GM23338 (cell line): ENCODE measurements around the gene RAB31. TPM values are rescaled to one million over a fixed set of nuclear protein-coding genes. Genes with fewer than 3 reads are reported as not detected.
A peak's percentile ranks its signal among the peaks of the same experiment; 100 is the strongest.
"Not testable (repeated sequence)": the region's sequence is repeated elsewhere in the genome, so short reads cannot be mapped to it uniquely, and the experiment has no call there.

ENCODE experiments used
- ATAC-seq: fragments of 200-7000 bp; cut with Tn5 transposase; 3 replicates; pipeline ENCODE4 v1.9.1; 2020
- DNase-seq: peaks from one replicate; pipeline ENCODE4 v3.0.0-alpha.2; 2015; ENCODE audit warnings: low spot score
- H2AFZ ChIP-seq: fragments of 200-600 bp; sonication (generic); 2 replicates; pipeline ENCODE4 v1.8.0; 2016; ENCODE audit warnings: antibody characterized with exemption, mild to moderate bottlenecking, moderate library complexity
- H3F3A ChIP-seq: fragments of 200-600 bp; sonication (generic); replicated peaks from 2 replicates; pipeline ENCODE4 v1.8.0; 2017; ENCODE audit warnings: antibody characterized with exemption, mixed run types, low read depth
- H3K27ac ChIP-seq: fragments of 200-600 bp; sonication (generic); 2 replicates; pipeline ENCODE4 v1.6.1; 2016; ENCODE audit warnings: low read depth
- H3K27me3 ChIP-seq: fragments of 200-600 bp; sonication (generic); 2 replicates; pipeline ENCODE4 v1.8.0; 2016; ENCODE audit warnings: mild to moderate bottlenecking, mixed run types, moderate library complexity; ENCODE audit not compliant: insufficient read depth
- H3K36me3 ChIP-seq: fragments of 200-600 bp; sonication (generic); 2 replicates; pipeline ENCODE4 v1.8.0; 2016; ENCODE audit warnings: mild to moderate bottlenecking; ENCODE audit not compliant: insufficient read depth
- H3K4me1 ChIP-seq: fragments of 200-600 bp; sonication (generic); 2 replicates; pipeline ENCODE4 v1.8.0; 2016; ENCODE audit warnings: mild to moderate bottlenecking, moderate library complexity; ENCODE audit not compliant: insufficient read depth
- H3K4me2 ChIP-seq: fragments of 200-600 bp; sonication (generic); 2 replicates; pipeline ENCODE4 v1.7.1; 2017; ENCODE audit warnings: mixed run types
- H3K4me3 ChIP-seq: fragments of 200-600 bp; sonication (generic); 2 replicates; pipeline ENCODE4 v1.6.1; 2016; ENCODE audit warnings: mixed run types
- H3K79me2 ChIP-seq: fragments of 200-600 bp; sonication (generic); replicated peaks from 2 replicates; pipeline ENCODE4 v1.8.0; 2017; ENCODE audit warnings: mild to moderate bottlenecking; ENCODE audit not compliant: insufficient read depth
- H3K9me2 ChIP-seq: fragments of 200-600 bp; sonication (generic); 2 replicates; pipeline ENCODE4 v1.8.0; 2017; ENCODE audit not compliant: insufficient read depth
- H4K20me1 ChIP-seq: fragments of 200-600 bp; sonication (generic); replicated peaks from 2 replicates; pipeline ENCODE4 v1.8.0; 2017; ENCODE audit warnings: mild to moderate bottlenecking; ENCODE audit not compliant: insufficient read depth
- H3K27ac Mint-ChIP-seq: 2 replicates; pipeline ENCODE4 v1.8.0; 2020; ENCODE audit warnings: inconsistent platforms, mild to moderate bottlenecking, moderate library complexity, mixed read lengths
- H3K27me3 Mint-ChIP-seq: 3 replicates; pipeline ENCODE4 v1.8.0; 2022; ENCODE audit warnings: low read depth, mild to moderate bottlenecking, moderate library complexity, mixed read lengths, inconsistent platforms; ENCODE audit not compliant: insufficient read depth, poor library complexity
- H3K36me3 Mint-ChIP-seq: 3 replicates; pipeline ENCODE4 v1.8.0; 2021; ENCODE audit warnings: low read depth, mild to moderate bottlenecking, inconsistent platforms, moderate library complexity, mixed read lengths
- H3K4me1 Mint-ChIP-seq: 3 replicates; pipeline ENCODE4 v1.8.0; 2020; ENCODE audit warnings: mild to moderate bottlenecking, inconsistent platforms, mixed read lengths
- H3K4me3 Mint-ChIP-seq: 3 replicates; pipeline ENCODE4 v1.8.0; 2021; ENCODE audit warnings: moderate library complexity, mild to moderate bottlenecking, inconsistent platforms, mixed read lengths
- H3K9me3 Mint-ChIP-seq: 3 replicates; pipeline ENCODE4 v1.8.0; 2020; ENCODE audit warnings: moderate library complexity, mild to moderate bottlenecking, inconsistent platforms, mixed read lengths
- EZH2phosphoT487 ChIP-seq: fragments of 200-600 bp; sonication (generic); IDR thresholded peaks from one replicate; pipeline ENCODE4 v1.8.1; 2018; ENCODE audit warnings: antibody characterized with exemption; ENCODE audit not compliant: unreplicated experiment
- polyA plus RNA-seq: library from polyadenylated mRNA; unstranded; fragments of >200 nt; fragmentation: Nextera tagmentation; extraction: Ambion mirVana; gene quantifications from 2 replicates; pipeline ENCODE4 v1.2.1, GENCODE V29; 2016
- total RNA-seq: library from RNA; depleted of rRNA; stranded (reverse); fragments of >200 nt; shearing (Covaris generic); gene quantifications from 2 replicates; pipeline ENCODE4 v1.2.3, GENCODE V29; 2014
- TF ChIP-seq, protein P1 (sequence below), 2 experiments: fragments of 200-600 bp in 1 of 2; sonication (generic) in 1 of 2; conservative IDR thresholded peaks; 2 replicates each; pipeline versions ENCODE4 v1.5.1 to v1.6.1; 2016 to 2017; ENCODE audit warnings: antibody characterized with exemption in 2 of 2, low read depth in 2 of 2, mild to moderate bottlenecking in 2 of 2, moderate library complexity in 1 of 2
- TF ChIP-seq, protein P2 (sequence below): fragments of 250-450 bp; sonication (Bioruptor Pico); IDR thresholded peaks from 2 replicates; pipeline ENCODE4 v1.5.0; 2020; ENCODE audit warnings: mild to moderate bottlenecking, moderate library complexity

The RAB31 gene
- total and polyA plus RNA-seq, 2 experiments from 2014 or later, result 33.8 to 46.1 TPM

DNA sequence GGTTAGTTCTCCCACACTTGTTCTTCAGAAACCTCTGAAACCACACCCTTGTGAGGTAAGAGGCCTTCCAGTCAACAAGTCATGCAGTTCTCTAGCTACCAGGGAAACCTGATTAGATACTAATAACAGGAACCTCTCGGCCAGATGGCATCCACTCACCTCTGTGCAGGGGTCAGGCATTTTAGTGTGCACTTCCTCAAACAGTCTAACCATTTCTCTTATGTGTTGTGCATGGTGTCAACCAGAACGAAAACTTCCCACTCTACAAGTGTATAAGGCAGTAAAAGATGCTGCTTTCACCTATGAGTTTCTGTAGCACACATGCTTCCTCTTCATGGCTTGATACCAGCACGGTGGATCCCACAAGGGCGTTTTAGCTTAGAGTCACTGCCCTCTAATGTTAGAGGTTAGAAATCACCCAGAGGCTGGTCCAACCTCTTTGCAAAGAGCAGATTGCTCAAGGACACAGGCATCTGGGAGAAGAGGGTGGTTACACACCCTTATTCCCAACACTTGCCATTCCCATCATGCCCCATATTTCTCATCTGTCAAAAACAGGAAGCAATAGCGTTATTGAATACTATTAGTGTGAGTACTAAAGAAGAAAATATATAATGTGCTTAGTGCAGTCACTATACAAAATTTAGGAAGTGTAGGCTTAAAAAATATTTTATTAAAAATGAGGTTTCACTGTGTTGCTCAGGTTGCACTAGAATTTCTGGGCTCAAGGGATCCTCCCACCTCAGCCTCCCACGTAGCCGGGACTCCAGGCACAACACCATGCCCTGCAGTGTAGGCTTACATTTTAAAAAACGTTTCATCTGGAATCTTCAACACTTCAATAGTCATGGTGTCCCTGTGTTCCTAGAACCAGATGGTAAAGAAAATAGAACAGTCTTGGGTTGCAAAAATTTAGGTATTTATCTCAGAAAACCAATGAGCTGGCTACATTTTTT lies 34.5 kb upstream of the RAB31 start:
- H3K4me3 ChIP-seq, result no peak overlapping the region

DNA sequence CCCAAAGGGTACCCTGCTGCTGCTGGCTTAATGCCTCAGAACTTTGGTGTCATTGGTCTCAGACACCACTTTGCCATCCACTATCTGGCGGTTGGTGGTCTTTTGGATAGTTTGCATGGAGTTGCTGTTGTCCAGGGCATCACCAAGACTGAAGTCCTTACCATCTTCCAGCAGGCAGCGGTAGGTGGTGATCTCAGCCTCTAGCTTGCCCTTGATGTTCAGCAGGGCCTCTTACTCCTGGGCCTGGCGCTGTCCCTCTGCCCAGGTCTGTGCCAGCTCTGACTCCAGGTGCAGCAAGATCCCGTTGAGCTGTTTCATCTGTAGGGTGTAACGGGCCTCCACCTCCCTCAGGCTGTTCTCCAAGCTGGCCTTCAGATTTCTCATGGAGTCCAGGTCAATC lies 29.9 kb upstream of the RAB31 start:
- H3K79me2 ChIP-seq, H3K36me3 ChIP-seq, ATAC-seq: not testable (repeated sequence)

More for the DNA sequence above, 34.5 kb upstream of the RAB31 start:
- H3F3A ChIP-seq, result no peaks in the 10 kb centered on the region
- no peaks in the 10 kb centered on the region for H4K20me1 ChIP-seq
- H3K36me3 ChIP-seq, result no peaks in the 10 kb centered on the region
- peak; percentile 70 for DNase-seq
- Mint-ChIP-seq H3K27me3 (peaks cover 6% of the 10 kb centered on the region), H3K27ac (no peak overlapping the region), H3K36me3 (no peaks in the 10 kb centered on the region), H3K4me1 (no peaks in the 10 kb centered on the region; the same call in 2 of the 3 replicates), H3K9me3 (no peaks in the 10 kb centered on the region; the same call in 2 of the 3 replicates), H3K4me3 (no peak overlapping the region)
- no peak overlapping the region for H3K4me2 ChIP-seq
- TF ChIP-seq, protein P1, sequence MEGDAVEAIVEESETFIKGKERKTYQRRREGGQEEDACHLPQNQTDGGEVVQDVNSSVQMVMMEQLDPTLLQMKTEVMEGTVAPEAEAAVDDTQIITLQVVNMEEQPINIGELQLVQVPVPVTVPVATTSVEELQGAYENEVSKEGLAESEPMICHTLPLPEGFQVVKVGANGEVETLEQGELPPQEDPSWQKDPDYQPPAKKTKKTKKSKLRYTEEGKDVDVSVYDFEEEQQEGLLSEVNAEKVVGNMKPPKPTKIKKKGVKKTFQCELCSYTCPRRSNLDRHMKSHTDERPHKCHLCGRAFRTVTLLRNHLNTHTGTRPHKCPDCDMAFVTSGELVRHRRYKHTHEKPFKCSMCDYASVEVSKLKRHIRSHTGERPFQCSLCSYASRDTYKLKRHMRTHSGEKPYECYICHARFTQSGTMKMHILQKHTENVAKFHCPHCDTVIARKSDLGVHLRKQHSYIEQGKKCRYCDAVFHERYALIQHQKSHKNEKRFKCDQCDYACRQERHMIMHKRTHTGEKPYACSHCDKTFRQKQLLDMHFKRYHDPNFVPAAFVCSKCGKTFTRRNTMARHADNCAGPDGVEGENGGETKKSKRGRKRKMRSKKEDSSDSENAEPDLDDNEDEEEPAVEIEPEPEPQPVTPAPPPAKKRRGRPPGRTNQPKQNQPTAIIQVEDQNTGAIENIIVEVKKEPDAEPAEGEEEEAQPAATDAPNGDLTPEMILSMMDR (conservative IDR thresholded peaks at IDR 0.05; ENCODE audit: low read depth in 2 of 2), result peak; percentile 36 to 66; a peak in 3 of 4 replicates
- no peak for TF ChIP-seq EZH2phosphoT487
- TF ChIP-seq, protein P2, sequence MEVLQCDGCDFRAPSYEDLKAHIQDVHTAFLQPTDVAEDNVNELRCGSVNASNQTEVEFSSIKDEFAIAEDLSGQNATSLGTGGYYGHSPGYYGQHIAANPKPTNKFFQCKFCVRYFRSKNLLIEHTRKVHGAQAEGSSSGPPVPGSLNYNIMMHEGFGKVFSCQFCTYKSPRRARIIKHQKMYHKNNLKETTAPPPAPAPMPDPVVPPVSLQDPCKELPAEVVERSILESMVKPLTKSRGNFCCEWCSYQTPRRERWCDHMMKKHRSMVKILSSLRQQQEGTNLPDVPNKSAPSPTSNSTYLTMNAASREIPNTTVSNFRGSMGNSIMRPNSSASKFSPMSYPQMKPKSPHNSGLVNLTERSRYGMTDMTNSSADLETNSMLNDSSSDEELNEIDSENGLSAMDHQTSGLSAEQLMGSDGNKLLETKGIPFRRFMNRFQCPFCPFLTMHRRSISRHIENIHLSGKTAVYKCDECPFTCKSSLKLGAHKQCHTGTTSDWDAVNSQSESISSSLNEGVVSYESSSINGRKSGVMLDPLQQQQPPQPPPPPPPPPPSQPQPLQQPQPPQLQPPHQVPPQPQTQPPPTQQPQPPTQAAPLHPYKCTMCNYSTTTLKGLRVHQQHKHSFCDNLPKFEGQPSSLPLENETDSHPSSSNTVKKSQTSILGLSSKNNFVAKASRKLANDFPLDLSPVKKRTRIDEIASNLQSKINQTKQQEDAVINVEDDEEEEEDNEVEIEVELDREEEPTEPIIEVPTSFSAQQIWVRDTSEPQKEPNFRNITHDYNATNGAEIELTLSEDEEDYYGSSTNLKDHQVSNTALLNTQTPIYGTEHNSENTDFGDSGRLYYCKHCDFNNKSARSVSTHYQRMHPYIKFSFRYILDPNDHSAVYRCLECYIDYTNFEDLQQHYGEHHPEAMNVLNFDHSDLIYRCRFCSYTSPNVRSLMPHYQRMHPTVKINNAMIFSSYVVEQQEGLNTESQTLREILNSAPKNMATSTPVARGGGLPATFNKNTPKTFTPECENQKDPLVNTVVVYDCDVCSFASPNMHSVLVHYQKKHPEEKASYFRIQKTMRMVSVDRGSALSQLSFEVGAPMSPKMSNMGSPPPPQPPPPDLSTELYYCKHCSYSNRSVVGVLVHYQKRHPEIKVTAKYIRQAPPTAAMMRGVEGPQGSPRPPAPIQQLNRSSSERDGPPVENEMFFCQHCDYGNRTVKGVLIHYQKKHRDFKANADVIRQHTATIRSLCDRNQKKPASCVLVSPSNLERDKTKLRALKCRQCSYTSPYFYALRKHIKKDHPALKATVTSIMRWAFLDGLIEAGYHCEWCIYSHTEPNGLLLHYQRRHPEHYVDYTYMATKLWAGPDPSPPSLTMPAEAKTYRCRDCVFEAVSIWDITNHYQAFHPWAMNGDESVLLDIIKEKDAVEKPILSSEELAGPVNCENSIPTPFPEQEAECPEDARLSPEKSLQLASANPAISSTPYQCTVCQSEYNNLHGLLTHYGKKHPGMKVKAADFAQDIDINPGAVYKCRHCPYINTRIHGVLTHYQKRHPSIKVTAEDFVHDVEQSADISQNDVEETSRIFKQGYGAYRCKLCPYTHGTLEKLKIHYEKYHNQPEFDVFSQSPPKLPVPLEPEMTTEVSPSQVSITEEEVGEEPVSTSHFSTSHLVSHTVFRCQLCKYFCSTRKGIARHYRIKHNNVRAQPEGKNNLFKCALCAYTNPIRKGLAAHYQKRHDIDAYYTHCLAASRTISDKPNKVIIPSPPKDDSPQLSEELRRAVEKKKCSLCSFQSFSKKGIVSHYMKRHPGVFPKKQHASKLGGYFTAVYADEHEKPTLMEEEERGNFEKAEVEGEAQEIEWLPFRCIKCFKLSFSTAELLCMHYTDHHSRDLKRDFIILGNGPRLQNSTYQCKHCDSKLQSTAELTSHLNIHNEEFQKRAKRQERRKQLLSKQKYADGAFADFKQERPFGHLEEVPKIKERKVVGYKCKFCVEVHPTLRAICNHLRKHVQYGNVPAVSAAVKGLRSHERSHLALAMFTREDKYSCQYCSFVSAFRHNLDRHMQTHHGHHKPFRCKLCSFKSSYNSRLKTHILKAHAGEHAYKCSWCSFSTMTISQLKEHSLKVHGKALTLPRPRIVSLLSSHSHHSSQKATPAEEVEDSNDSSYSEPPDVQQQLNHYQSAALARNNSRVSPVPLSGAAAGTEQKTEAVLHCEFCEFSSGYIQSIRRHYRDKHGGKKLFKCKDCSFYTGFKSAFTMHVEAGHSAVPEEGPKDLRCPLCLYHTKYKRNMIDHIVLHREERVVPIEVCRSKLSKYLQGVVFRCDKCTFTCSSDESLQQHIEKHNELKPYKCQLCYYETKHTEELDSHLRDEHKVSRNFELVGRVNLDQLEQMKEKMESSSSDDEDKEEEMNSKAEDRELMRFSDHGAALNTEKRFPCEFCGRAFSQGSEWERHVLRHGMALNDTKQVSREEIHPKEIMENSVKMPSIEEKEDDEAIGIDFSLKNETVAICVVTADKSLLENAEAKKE (CRISPR knock-in tag), result 0 out of 2 replicates have a peak, but pooled peaks have one; percentile 10
- H3K79me2 ChIP-seq, result no peaks in the 10 kb centered on the region
- no peak overlapping the region for H3K27ac ChIP-seq
- no peaks in the 10 kb centered on the region for H3K27me3 ChIP-seq
- peak; percentile 95 for ATAC-seq
- no peaks in the 10 kb centered on the region for H3K9me2 ChIP-seq
- no peaks in the 10 kb centered on the region for H3K4me1 ChIP-seq
- H2AFZ ChIP-seq, result peak overlapping the region; percentile 79

More for the DNA sequence above, 29.9 kb upstream of the RAB31 start:
- not testable (repeated sequence) for H3K4me2 ChIP-seq, H3F3A ChIP-seq, H3K4me1 ChIP-seq, H4K20me1 ChIP-seq, H3K4me3 Mint-ChIP-seq, H3K27ac ChIP-seq, H3K9me3 Mint-ChIP-seq, DNase-seq, H3K36me3 Mint-ChIP-seq, H3K27me3 Mint-ChIP-seq, H2AFZ ChIP-seq, H3K9me2 ChIP-seq, H3K27ac Mint-ChIP-seq, H3K4me1 Mint-ChIP-seq, H3K4me3 ChIP-seq, H3K27me3 ChIP-seq
